ENCODE measurements around the gene RIPOR3.
"Not testable (repeated sequence)": the region's sequence is repeated elsewhere in the genome, so short reads cannot be mapped to it uniquely, and the experiment has no call there.

Gene RIPOR3

DNA sequence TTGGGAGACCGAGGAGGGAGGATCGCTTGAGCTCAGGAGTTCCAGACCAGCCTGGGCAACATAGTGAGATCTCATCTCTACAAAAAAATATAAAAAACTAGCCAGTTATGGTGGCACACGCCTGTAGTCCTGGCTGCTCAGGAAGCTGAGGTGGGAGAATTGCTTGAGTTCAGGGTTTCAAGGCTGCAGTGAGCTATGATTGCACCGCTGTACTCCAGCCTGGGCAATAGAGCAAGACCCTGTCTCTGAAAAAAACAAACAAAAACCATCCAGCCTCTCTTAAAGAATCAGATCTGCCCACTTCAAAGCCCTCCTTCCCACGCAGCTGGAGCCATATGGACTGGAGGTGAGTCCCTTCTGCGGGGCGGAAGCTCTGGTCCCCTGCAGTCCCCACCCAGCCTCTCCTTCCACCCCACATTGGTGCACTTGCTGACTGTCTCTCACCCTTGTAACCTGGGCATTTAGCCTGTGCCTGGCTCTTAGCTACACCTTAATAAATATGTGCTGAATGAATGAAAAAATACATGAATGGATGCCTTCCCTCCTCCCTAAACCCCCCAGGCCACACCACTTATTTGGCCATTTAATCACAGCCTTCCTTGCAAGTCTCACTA, 32.9 kb upstream of the RIPOR3 start:
- no peak for DNase-seq (ENCODE audit: insufficient read length, low spot score)
- FAIRE-seq, result no peak

- peak; percentile 63 for FAIRE-seq
Observed at GRCh38 chr20:50723672-50724071, 32.3 kb upstream of the RIPOR3 start.

GRCh38 chr20:50722424-50723155, 31.2 kb upstream of the RIPOR3 start:
- DNase-seq (ENCODE audit: insufficient read length, low spot score), result no peak
- no peak for FAIRE-seq

More at GRCh38 chr20:50723672-50724071, 32.3 kb upstream of the RIPOR3 start:
- no peak for DNase-seq (ENCODE audit: insufficient read length, low spot score)

DNA sequence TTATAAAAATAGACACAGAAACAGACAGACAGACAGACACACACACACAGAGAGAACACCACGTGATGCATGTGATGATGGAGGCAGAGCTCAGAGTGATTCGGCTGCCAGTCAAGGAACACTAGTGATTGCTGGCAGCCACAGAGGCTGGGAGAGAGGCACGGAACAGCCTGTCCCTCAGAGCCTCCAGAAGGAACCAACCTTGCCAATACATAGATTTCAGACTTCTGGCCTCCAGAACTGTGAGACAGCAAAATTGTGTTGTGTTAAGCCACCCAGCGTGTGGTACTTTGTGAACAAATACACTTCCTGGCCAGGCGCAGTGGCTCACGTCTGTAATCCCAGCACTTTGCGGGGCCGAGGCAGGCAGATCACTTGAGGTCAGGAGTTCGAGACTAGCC, 30.5 kb upstream of the RIPOR3 start:
- FAIRE-seq, result peak; percentile 23
- no peak for DNase-seq (ENCODE audit: insufficient read length, low spot score)

GRCh38 chr20:50720582-50720981, 29.2 kb upstream of the RIPOR3 start:
- no peak for DNase-seq (ENCODE audit: insufficient read length, low spot score)
- no peak for FAIRE-seq

DNA sequence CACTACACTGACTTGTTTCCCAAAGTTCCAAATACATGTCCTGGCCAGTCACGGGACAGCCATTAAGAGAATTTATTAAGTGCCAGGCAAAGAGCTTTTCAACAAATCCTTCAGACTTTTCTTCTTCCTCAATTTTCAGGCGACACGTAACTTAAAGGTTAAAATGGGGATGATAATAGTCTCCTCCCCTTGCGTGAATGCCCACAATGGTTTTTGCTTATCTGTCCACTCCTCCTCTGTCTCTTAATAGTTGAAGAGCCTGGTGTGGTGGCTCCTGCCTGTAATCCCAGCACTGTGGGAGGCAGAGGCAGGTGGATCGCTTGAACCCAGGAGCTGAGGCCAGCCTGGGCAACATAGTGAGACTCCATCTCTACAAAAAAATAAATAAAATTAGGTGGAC, 28.7 kb upstream of the RIPOR3 start:
- FAIRE-seq, result no peak
- DNase-seq (ENCODE audit: insufficient read length, low spot score), result no peak

- FAIRE-seq (no peak), DNase-seq (ENCODE audit: insufficient read length, low spot score) (no peak)
Observed at GRCh38 chr20:50719328-50719727, 28.0 kb upstream of the RIPOR3 start.

GRCh38 chr20:50717974-50718761, 26.8 kb upstream of the RIPOR3 start:
- DNase-seq (ENCODE audit: insufficient read length, low spot score) (no peak), FAIRE-seq (no peak)

DNA sequence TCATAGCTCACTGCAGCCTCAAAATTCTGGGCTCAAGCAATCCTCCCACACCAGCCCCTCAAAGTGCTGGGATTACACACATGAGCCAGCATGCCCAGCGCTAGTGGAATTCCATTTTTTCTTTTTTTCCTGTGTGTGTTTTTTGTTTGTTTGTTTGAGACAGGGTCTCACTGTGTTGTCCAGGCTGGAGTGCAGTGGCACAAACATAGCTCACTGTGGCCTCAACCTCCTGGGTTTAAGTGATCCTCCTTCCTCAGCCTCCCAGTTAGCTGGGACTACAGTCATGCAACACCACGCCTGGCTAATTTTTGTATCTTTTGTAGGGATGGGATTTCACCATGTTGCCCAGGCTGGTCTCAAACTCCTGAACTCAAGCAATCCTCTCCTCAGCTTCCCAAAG, 26.0 kb upstream of the RIPOR3 start:
- FAIRE-seq (no peak), DNase-seq (ENCODE audit: insufficient read length, low spot score) (no peak)

GRCh38 chr20:50716518-50716917, 25.2 kb upstream of the RIPOR3 start:
- DNase-seq (ENCODE audit: insufficient read length, low spot score) (no peak), FAIRE-seq (no peak)

GRCh38 chr20:50715694-50716093, 24.4 kb upstream of the RIPOR3 start:
- no peak for FAIRE-seq
- no peak for DNase-seq (ENCODE audit: insufficient read length, low spot score)

- not testable (repeated sequence) for DNase-seq (ENCODE audit: insufficient read length, low spot score); FAIRE-seq
Observed at GRCh38 chr20:50714426-50714825, 23.1 kb upstream of the RIPOR3 start.

- peak; percentile 72 for DNase-seq (ENCODE audit: insufficient read length, low spot score)
- FAIRE-seq, result no peak
Observed at GRCh38 chr20:50713657-50714101, 22.3 kb upstream of the RIPOR3 start.

DNA sequence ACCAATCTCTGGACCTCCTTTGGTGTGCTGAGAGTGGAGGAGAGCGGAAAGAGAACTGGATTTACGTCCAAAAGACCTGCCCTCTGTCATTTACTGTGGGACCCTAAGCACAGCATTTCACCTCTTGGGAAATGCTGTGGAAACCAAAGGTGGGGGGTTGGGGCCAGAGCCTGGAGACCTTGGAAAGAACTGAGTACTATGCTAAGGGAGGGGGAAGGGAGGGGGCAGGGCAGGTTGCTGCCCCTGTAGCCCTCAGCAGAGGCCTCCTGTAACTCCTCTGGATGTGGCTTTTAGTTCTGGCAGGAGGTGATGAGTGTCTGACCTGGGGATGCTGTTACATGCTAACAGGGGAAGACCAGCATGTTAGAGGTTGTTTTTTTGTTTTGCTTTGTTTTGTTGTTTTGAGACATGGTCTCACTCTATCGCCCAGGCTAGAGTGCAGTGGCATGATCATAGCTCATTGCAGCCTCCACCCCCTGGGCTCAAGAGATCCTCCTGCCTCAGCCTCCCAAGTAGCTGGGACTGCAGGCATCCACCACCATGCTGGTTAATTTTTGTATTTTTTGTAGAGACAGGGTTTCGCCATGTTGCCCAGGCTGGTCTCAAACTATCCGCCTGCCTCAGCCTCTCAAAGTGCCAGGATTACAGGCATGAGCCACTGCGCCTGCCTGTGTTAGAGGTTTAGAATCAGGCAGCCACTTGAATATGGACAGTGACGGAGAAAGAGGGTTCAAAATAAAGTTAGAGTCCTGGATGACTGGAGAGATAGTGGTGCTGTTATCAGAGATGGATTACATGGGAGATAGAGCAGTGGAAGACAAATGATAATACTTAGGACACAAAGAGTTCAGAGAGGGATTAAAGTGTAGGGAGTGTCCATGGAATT, 21.7 kb upstream of the RIPOR3 start:
- FAIRE-seq, result no peak
- no peak for DNase-seq (ENCODE audit: insufficient read length, low spot score)

GRCh38 chr20:50711113-50711825, 19.9 kb upstream of the RIPOR3 start:
- DNase-seq (ENCODE audit: insufficient read length, low spot score) (no peak), FAIRE-seq (no peak)

- DNase-seq (ENCODE audit: insufficient read length, low spot score) (no peak), FAIRE-seq (peak; percentile 23)
Observed at GRCh38 chr20:50710492-50711063, 19.2 kb upstream of the RIPOR3 start.

DNA sequence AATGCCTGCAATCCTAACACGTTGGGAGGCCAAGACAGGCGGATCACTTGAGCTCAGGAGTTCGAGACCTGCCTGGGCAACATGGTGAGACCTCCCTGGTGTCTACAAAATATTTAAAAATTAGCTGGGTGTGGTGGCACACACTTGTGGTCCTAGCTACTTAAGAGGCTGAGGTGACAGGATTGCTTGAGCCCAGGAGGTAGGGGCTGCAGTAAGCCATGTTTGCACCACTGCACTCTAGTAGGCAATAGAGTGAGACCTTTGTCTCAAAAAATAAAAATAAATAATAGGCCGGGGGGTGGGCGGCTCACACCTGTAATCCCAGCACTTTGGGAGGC, 18.3 kb upstream of the RIPOR3 start:
- DNase-seq (ENCODE audit: insufficient read length, low spot score) (no peak), FAIRE-seq (no peak)

GRCh38 chr20:50708845-50709635, 17.7 kb upstream of the RIPOR3 start:
- no peak for DNase-seq (ENCODE audit: insufficient read length, low spot score)
- no peak for FAIRE-seq

DNA sequence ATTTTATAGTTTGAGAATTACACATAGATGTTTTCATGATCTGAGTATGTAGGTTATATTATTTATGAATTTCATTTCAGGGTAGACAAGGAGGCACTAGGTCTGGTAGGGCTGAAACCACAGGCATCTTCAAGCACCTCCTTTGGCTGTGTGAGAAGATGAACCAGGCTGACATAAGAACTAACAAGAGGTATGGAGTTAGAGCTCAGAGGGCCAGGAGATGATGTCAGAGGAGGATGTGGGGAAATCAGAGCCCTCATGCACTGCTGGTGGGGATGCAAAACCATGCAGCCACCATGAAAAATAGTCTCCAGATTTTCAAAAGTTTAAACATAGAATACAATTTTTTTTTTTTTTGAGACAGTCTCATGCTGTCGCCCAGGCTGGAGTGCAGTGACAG, 13.6 kb upstream of the RIPOR3 start:
- no peak for FAIRE-seq
- no peak for DNase-seq (ENCODE audit: insufficient read length, low spot score)
